ENCODE results near the gene TMEM144. TPM values are rescaled to one million over a fixed set of nuclear protein-coding genes. Genes with fewer than 3 reads are reported as not detected.

The TMEM144 gene
- total RNA-seq, 1 experiment from 2014 or later = 3.4 TPM

- Histone ChIP-seq H3K18ac (ENCODE audit: insufficient read length, low read depth, low read length) (no peak overlapping the region), H2BK12ac (ENCODE audit: insufficient read length, low read depth, low read length) (no peak overlapping the region), H4K91ac (ENCODE audit: insufficient read length, low read depth, low read length) (no peak overlapping the region), H3T11ph (ENCODE audit: low read length) (no peak overlapping the region), H3K27ac (ENCODE audit: insufficient read length, low read depth, low read length) (no peak overlapping the region), H3K9me3 (ENCODE audit: control insufficient read depth, low read depth, low read length) (no peaks in the 10 kb centered on the region), H2AK5ac (ENCODE audit: insufficient read length, low read length) (no peak overlapping the region), H4K8ac (replicated peaks; ENCODE audit: insufficient read length, low read depth, low read length) (no peak overlapping the region), H3K56ac (ENCODE audit: insufficient read length, low read depth, low read length) (no peak overlapping the region), H4K20me1 (ENCODE audit: control insufficient read depth, insufficient read depth, insufficient read length) (no peaks in the 10 kb centered on the region), H3K23me2 (ENCODE audit: insufficient read length, low read depth, low read length, poor library complexity, severe bottlenecking) (no peaks in the 10 kb centered on the region), H2BK5ac (ENCODE audit: insufficient read length, low read length) (no peak overlapping the region), H3K4ac (ENCODE audit: low read depth, low read length) (no peak overlapping the region), H3K27me3 (ENCODE audit: insufficient read depth, low read length) (no peaks in the 10 kb centered on the region), H3K14ac (ENCODE audit: insufficient read depth, low read length) (no peak overlapping the region), H3K4me1 (ENCODE audit: insufficient read depth, low read length) (no peaks in the 10 kb centered on the region), H2BK15ac (ENCODE audit: low read depth, low read length) (no peak overlapping the region), H3K9ac (ENCODE audit: extremely low read depth, insufficient read length, low read length) (no peak overlapping the region), H2BK20ac (ENCODE audit: low read depth, low read length, poor library complexity, severe bottlenecking) (no peak overlapping the region), H2BK120ac (ENCODE audit: low read depth, low read length, poor library complexity, severe bottlenecking) (no peak overlapping the region), H3K79me1 (ENCODE audit: insufficient read depth, low read depth, low read length, poor library complexity, severe bottlenecking) (no peaks in the 10 kb centered on the region), H2AFZ (ENCODE audit: low read length) (no peak overlapping the region), H3K79me2 (ENCODE audit: insufficient read depth, low read length) (no peaks in the 10 kb centered on the region), H3K4me2 (ENCODE audit: insufficient read depth, insufficient read length, low read length) (no peak overlapping the region), H4K5ac (ENCODE audit: insufficient read length, low read depth, low read length) (no peak overlapping the region), H3K23ac (ENCODE audit: insufficient read length, low read depth, low read length) (no peak overlapping the region)
- no peak for DNase-seq
- no CpG with 5 or more reads among the region's 1 CpG for WGBS (ENCODE audit: extremely low coverage, insufficient read length, low lambda C conversion rate)
- Mint-ChIP-seq H3K27me3 (ENCODE audit: low read depth) (no peaks in the 10 kb centered on the region), H3K36me3 (ENCODE audit: insufficient read depth in 1 of 3, low read depth in 3 of 3) (no peaks in the 10 kb centered on the region; a peak in 1 of 7 replicates), H3K9me3 (no peaks in the 10 kb centered on the region), H3K4me3 (no peak overlapping the region), H3K27ac (no peak overlapping the region), H3K4me1 (peaks cover 9% of the 10 kb centered on the region in 2 experiments)
- TF ChIP-seq CTCF (conservative IDR thresholded peaks at IDR 0.05) = no peak
Observed at GRCh38 chr4:158238575-158238974, 28.3 kb downstream of the TMEM144 start.

All from H9 (cell line).